Daoy (cell line): ENCODE data around the gene FAM222A. TPM values are rescaled to one million over a fixed set of nuclear protein-coding genes. Genes with fewer than 3 reads are reported as not detected.

ENCODE experiments used
- DNase-seq: peaks from one replicate; pipeline ENCODE4 v3.0.0-alpha.2; 2015; ENCODE audit warnings: low read depth
- total RNA-seq: library from RNA; depleted of rRNA; stranded (reverse); fragments of >200 nt; shearing (Covaris generic); gene quantifications from 2 replicates; pipeline ENCODE4 v1.2.3, GENCODE V29; 2014

FAM222A gene
- total RNA-seq, 1 experiment from 2014 or later = 1.0 TPM

DNA sequence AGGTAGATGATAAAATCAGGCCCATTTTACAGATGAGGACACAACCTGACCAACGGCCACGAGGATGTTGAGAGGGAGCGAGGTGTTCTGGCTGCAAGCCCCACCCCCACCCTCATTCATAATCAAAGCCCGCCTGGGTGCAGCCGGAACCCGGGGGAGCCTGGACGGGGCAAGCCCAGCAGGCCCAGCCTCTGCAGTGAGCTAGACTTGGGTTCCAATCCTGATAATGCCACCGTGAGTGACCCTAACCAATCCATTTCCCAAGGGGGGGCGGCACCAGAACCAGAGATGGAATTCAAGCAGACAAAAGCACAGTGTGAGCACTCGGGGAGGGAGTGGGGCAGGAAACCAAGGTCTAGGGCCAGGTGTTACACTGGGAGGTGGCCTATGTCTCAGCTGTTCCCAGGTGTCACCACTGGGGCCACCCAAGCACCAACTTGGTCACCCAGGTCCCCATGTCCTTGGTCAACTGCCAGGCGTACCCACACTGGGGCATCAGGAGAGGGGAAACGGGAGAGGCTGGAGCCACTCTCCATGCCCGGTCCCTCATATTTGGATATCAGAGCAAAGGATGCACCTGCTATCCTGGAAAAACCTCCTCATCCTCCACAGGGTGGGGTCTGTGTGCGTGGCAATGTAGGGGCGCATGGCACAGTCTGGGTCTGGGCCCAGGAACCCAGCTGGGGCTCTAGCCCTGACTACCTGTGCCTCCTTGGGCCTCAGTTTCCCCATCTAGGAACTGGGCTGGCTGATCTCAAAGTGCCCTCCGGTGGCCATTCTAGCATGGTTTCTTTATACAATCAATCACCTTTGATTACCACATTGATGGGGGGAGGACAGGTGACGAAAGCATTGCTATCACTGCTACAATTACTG lies 58.4 kb downstream of the FAM222A start:
- no peak for DNase-seq

DNA sequence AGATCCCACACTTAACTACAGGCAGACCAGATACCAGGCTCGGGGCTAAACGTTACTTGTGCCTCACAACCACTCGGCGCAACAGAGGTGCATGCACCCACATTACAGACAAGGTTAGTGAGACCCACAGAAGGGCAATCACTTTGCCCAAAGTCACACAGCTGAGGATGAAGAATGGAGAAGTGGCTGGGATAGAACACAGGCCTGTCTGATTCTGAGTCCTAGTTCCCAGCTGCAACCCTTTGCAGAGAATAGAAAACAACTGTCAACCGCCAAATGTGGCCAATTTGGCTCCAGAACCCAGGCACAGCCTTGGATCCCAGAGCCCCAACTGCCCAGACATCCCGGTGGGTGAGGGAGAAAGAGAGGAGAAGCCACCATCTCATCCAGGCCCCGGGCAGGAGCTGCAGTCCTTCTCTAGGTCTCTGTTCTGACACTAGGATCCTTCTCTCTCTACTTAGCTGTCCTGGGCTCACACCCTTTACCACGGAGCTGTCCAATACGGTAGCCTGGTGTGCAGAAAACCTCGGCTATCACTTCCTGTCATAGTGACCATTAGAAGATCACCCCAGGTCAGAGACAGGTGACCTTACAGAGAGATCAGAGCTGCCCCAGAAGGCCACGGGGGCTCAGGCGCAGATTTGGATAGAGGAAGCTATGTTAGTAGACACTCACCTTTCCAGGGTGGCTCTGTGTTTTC lies 59.1 kb downstream of the FAM222A start:
- DNase-seq = no peak

DNA sequence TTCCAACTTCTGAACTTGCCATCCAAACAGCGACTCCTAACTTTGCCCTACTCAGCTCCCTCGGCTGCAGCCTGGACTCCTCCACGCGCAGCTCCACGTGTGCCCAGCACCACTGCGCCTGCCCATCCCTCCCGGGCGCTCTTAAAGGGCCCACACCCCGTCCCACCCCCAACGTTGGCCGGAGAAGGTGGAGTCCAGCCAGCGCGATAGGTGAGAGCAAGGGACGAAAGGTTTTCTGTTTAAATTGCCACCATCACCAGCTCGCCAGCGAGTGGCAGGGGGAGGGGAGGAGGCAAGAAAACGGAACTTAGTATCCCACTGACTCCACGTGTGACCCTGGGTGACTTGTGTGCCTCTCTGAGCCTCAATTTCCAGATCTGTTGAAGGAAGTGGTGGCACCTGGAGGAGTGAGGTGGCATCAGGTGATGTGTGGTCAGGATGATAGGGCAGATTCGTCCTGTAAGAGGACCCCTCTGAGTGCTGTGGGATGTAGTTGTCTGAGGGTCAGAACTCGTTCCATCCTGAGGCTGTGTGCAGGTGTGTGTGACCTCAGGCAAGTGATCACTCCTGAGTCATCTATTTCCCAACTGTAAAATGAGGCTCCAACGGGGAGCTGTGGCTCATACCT lies 59.9 kb downstream of the FAM222A start:
- DNase-seq = no peak

DNA sequence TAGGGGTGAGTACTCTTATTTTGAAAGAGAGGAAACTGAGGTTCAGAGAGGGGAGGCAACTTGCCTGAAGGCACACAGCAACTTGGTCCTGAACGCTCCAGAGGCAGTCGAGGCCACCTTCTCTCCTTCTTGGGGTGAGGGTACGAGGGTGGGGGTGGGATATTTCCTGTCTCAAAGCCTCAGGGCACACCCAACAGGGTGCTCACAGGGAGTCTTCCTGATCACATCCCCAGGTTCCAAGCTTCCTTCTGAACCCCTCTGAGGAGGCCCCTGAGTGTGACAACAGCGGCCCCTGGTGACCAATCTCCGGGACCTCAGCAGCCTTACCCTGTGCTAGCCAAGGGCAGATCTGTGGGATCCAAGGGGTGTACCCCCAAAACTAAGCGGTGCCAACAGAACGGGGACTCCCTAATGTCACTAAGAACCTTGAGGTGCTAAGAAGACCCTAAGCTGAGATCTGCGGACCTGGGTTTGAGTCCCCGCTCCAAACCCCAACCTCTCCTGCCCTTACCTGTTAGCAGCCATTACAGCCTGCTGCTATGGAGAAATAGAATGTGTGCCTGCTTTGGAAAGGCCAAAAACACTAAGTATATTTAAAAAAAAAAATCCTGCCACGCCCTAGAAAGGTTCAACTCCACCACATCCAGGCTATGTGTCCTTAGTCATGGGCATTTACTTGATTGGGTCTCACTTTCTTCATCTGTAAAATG lies 61.7 kb downstream of the FAM222A start:
- peak; percentile 73 for DNase-seq

DNA sequence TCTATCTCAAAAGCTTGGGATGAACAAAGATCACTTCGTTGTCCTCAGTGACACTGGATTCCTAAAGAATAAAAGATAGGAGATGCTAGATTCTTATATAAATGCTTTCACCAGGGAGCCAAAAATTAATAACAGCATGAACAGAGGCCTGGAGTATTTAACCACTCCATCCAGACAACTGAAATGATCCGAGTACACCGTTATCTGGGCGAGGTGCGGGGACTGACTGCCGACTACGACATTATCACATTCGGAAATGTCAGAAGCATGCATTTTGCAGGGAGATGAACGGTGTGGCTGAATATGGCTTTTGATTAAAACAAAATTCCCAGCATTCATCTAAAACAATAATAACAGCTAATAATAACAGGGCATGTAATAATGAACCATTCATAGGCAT lies 63.0 kb downstream of the FAM222A start:
- DNase-seq = no peak

DNA sequence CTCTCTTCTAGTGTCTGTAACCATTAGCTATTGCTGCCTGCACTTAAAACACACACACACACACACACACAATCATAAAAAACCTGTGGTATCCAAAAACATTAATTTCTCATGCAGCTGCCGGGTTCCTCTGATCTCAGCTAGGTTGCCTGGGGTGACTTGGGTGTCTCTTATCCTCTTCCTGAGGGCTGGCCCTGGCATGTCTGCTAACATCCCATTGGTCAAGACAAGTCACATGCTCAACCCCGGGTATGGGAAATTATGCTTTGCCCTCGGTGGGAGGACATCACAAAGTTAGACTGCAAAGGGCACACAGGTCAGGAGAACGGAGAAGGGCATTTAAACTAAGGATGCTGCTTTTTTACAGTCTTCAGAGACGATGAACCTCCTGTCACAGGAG lies 63.9 kb downstream of the FAM222A start:
- DNase-seq = peak; percentile 53

DNA sequence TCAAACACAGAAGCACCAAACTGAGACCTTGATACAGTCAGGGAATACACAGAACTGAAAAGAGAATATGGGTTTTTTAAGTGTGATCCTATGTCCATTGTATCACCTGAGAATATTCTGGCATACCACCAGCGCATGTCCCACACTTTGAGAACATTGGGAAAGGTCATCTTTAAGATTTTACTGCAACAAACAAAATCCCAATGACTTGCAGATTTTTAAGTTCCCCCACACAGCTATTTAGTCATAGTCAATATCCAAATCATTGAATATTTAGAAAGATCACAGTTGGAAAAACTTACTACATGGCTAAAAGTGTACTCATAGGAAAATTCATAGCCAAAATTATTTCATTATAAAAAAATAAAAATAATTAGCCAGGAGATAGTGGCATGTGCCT lies 65.1 kb downstream of the FAM222A start:
- DNase-seq = no peak

DNA sequence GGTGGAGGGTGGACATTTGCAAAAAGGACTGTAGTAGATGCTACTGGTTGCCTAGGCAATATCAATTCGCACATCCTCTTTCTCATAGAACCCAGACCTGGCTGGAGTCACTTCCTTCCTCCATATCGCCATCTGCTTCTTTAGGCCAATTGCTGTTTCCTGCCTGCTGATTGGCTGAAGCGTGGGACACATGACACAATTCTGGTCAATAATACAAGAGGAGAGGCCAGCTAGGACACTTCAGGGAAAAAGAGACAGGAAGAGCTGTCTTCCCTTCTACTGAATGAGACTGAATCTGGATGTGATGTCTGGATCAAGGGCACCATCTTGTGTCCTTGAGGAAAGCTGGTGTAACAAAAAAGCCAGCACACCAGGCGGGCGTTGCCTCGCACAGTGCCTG lies 65.8 kb downstream of the FAM222A start:
- no peak for DNase-seq

DNA sequence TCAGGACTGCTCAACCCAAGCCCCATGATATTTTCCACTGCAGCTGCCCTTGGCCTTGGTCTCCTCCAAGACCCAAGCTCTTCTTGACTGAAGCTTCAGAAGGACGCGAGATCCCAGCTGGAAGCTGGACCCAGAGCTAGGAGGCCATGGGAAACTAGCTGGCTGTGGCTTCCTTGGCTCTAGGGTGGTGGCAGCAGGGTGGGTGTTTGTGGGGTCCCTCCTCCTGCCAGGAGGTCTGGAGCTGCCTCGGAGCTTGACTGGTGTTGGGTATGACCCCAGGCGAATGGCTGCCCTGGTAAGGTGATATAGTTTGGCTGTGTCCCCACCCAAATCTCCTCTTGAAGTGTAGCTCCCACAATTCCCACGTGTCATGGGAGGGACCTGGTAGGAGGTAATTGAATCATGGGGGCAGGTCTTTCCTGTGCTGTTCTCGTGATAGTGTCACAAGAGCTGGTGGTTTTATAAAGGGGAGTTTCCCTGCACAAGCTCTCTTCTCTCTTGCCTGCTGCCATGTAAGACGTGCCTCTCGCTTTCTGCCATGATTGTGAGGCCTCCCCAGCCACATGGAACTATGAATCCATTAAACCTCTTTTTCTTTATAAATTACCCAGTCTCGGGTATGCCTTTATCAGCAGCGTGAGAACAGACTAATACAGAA lies 68.2 kb downstream of the FAM222A start:
- DNase-seq = no peak

DNA sequence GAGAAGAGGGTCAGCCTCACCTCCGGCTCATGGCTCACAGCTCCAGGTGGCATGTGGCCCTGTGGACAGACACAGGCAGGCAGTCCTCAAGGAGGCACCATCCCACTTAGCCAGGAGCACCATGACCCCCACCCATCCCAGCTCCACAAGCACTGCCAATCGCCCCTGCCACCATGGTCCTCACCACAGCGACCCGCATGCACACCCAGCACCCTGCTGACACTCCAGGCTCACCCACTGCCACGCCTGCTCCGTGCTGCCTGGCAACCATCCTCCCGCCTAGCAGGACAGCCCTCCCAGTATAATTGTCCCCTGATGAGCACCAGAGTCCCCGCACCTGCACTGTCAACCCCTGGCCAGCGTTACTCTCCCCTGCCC lies 68.7 kb downstream of the FAM222A start:
- no peak for DNase-seq

DNA sequence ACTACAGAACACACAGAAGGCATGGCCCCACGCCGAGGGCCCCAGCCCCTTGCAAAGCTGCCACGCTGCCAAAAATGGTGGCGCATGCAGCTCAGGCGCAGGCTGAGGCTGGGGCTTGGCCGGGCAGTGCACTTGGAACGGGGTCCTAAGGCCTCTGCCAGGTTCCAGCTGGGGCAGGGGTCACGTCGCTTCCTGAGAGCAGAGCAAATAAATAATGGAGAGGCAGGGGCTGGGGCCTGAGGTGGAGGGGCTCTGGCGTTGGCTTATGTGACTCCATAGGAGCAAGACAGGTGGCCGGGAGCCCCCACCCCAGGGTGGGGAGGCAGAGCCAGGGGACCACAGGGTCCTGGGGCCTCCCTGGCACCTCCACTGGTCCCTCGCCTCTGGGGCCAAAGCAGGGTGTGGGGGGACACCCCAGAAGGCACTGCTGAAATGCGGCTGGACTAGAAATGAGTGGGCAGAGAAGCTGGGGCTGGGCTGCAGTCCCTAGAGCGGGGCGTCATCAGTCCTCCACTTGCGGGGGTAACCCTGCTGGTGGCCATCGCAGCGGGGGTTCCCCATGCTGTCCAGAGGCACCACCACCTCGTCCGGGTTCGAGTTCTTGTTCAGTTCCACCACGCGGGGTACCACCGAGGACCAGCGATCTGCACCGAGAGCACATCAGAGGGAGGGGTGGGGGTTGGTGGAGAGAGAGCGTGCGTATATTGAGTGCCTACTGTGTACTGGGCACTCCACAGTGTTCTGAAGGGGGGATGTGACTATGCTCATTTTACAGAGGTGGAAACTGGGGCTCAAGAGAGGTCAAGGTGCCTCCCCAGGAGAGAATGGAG lies 69.7 kb downstream of the FAM222A start:
- no peak for DNase-seq

DNA sequence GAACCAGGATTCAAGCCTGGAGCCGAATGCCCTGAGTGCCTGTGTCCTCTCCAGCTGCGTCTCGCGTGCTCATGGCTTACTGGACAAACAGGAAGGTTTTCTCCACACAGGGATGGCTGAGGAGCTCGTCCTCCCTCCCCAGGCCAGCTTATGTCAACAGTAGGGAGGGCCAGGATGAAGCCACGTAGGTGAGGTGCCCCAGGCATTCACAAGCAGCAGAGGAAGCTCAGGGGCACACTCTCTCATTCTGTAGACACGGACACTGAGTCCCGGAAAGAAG lies 70.3 kb downstream of the FAM222A start:
- no peak for DNase-seq

DNA sequence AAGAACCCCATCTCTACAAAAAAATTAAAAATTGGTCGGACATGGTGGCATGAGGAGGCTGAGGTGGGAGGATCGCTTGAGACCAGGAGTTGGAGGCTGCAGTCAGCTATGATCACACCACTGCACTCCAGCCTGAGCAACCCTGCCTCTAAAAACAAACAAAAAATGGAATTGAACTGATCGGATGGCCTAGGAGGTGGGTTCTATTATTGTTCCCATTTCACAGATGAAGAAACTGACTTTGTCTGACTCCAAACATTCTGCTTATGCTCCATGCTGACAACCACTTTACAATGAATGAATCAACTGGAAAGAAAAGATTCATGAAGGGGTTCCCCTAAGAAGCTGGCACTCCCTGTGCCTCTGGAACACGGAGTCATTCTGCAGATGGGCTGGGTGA lies 72.2 kb downstream of the FAM222A start:
- DNase-seq = no peak

DNA sequence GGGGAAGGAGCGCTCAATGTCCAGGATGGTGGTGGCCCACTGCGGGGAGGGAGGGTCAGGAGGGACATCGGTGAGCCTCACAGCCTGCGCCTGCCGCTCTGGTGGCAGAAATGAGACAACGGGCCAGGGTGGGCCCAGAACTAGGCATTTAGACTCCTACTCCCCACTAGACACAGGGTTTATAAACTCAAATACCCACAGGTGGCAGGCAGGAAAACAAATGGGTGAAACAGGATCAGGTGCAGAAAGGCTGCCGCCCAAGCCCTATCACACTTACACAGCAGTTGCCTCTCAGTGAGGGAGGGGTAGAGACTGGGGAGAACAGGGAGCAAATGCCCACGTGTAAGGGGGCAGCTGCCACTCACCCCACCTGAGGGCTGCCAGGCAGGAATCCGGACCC lies 73.2 kb downstream of the FAM222A start:
- no peak for DNase-seq

DNA sequence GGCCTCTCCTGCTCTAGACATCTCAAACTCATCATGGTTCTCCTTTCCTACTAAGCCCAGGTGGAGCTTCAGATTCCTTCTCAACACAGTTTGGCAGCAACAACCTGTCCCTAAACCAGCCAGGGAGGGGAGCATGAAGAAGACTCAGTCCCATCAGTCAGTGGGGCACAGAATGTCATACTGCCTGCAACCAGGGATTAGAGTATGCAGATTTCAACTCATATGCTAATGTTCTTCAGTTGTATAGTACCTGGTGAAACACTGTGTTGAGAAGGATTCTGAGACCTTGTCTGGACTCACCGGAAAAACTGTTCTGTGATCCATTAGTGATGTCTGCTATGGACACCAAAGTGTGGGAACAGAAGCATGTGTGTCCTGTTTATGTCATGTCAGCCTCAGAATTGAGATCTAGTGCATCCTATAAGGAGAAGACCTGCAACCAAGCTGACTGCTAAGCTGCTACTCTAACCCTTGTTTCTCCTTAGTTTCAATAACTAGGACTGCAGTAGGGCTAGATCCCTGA lies 76.0 kb downstream of the FAM222A start:
- DNase-seq = no peak

DNA sequence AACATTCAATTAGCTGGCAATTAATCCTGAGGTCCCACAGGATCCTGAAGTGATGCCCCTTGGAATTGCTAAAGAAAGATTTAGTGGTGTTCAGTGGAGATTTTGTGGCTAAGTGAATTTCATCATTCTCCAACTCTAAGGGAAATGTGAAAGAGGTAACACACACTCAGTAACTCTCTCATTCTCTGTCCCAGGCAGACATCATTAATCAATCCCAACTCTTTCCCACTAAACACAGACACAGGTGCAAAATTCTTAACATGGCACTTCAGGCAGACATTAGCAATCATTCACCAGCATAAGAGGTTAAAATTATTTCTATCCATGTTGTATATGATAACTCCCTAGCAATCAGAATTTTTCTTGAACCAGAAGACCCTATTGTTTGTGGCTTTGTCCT lies 79.4 kb downstream of the FAM222A start:
- no peak for DNase-seq

DNA sequence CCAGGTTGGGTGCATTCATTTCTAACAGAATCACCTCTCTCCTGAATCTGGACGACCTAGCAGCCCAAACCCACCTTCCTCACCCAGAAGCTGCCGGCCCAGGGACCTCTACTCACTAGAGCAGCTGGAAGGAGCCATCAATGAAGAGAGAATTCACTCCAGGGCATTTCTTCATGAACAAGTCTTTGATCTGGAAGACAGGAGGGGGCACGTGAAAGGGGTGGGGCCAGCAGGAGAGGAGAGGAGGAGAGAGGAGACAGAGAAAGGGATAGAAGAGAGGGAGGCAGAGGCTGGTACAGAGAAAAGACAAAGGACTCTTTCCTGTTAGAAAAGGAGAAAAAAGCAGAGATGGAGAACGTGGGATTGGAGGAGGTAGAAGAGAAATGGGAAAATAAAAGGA lies 79.8 kb downstream of the FAM222A start:
- no peak for DNase-seq

DNA sequence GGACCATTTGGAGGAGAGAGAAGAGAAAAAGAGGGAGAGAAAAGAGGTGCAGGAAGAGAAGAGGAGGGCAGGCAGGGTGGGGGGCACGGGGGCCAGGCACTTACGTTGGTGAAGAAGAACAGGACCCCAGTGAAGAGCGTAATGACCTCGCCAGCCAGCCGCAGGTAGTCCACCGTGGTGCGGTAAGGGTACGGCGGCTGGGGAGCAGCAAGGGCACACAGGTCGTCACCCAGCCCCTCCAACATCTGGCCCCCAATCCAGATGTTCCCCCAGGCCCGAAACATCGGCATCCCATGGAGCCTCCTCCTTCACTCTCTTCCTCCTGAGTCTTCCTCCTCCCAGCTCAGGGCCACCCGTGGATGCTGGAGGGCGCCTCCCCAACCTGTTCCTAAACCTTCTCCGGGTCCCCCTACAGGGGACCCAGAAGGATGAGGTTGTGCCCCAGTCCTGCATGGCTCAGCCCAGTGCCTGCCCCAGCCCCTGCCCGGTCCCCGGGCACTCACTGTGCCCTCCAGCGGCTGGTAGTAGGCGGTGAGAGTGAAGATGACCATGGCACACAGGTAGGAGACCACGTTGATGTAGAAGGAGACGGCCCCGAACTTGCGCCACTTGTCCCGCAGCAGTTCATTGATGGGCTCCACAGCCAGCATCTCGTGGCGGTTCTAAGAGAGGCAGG lies 80.3 kb downstream of the FAM222A start:
- no peak for DNase-seq

DNA sequence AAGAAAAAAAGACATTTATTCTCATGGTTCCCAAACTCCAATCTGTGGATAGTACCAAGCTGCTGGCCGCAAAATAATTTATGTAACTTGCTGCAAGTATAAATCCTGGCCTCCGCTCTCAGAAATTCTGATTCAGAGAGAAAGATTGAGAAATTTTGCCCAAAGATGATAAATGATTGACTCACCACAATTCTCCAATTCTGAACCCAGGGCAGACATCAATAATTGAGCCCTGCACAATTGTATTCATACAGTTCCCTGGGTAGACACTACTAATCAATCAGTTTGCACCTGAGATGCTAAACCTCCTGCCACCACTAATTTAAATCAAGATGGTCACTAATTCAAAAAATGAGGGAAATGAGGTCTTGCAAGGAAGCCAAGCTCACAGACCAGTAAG lies 81.4 kb downstream of the FAM222A start:
- no peak for DNase-seq

DNA sequence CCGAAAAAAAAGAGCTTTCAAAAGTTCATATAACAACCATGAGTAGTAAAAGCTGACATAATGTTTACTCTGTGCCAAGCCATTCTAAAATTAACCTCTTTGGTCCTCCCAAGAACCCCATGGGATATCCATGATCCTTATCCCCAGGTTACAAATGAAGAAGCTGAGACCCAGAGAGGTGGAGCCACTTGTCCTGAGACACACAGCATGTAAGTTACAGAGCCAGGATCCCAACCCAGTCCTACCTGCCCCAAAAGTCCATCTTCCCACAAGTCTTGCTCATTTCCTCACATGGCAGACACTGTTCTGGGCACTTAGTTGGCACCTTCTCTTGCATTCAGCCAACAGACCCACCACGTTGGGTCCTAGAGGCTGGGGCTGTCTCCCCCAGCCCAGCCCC lies 82.4 kb downstream of the FAM222A start:
- DNase-seq = no peak
